GM18519 (cell line): ENCODE measurements around the gene ZNF107.

ENCODE experiments used
- ATAC-seq: cut with Tn5 transposase; IDR thresholded peaks from one replicate; pipeline ENCODE4 v1.9.1; 2021; ENCODE audit warnings: mild to moderate bottlenecking, moderate library complexity; ENCODE audit not compliant: unreplicated experiment, low FRiP score

The ZNF107 gene

DNA sequence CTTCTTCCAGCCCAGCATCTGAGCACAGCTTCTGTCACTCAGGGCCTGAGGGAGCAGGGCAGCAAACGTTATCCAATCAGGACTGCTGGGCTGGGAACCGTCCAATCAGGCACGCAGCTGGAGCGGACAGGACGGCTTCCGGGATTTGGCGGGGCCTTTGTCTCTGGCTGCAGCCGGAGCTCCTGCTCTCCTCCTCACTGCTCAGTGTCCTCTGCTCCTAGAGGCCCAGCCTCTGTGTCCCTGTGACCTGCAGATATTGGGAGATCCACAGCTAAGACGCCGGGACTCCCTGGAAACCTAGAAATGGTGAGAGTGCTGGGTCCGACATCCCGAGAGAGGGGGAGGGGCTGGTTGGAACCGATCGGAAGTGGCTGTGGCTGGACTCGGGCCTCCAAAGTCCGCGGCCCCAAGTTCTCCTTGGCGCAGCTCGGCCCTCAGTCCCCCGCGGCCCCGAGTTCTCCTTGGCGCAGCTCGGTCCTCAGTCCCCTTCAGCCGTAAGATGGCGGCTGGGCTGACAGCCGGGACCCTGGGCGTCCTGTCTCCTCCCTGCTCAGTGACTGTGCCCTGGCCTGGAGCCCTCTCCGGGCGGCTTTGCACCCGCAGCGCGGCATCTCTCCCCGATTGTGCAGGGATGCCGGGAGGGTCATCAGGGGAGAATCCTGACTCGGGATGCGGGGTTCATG is at the start of gene ZNF107:
TSS of gene ZNF107 (plus strand) at position 154 of the 683 bp plus-strand sequence. CDS start at position 304, 150 bp downstream.
- peak; percentile 96 for ATAC-seq

DNA sequence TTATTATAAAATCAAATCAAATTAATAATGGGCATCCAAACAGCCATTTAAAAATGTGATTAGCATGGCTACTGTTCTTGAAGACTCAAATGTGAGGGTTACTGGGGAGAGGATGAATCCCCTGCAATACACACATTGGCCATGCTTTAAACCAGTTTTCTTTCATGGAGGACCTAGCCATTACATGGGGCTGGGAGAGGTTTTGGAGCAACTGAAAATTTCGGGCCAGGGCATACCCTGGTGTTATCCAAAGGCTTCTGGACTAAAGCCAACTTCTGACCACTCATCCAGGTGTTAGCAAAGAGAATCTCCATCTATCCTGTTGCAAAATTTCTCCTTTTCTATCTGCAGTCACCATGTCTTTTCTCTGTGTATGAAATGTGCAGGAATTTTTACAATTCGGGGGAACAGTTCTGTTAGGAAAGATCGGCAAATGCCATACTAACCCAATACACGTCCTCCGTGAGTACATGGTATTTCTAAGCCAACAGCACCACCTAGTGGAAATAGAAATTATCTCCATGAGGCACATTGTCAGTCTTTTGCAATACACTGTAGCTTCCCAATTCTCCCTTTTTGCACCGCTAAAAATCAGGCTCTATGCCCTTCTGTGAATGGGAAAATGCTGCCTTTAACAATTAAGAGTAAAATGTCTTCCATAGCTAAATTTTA is 47.0 kb upstream of the ZNF107 start:
- ATAC-seq = no peak

DNA sequence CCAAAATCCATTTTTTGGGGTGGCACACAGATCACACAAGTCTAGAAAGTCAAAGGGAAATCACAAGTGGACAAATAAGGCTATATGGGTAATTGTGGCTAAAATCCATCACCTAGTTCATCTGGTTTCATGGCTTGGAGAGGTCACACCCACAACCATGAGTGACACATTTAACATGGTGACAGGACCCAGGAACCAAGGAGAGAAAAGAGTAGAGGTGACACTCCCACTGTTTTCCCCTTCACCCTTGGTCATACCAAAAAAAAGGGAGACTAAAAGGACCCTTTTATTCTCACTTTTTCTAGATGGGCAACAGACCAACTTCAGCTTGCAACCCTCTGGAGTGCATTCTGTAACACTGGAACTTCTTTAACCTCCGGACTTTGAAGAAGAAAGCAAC is 46.2 kb upstream of the ZNF107 start:
- no peak for ATAC-seq

DNA sequence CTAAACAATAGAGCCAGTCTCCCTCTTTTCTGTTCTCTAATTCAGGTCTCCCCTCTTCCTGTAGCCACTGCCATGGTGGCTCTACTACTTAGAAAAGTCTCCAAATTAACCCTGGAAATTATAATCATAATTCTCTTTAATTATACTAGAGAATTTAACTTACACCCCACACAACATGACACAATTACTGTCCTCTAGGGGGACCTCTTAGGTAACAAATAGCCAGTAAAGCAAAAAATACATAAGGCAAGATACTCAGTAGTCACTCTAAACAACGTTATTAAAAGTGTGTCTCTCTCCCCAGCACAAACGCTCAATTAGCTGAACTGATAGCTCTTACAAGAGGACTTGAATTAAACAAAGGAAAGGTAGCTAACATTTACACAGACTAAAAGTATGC is 44.3 kb upstream of the ZNF107 start:
- no peak for ATAC-seq

DNA sequence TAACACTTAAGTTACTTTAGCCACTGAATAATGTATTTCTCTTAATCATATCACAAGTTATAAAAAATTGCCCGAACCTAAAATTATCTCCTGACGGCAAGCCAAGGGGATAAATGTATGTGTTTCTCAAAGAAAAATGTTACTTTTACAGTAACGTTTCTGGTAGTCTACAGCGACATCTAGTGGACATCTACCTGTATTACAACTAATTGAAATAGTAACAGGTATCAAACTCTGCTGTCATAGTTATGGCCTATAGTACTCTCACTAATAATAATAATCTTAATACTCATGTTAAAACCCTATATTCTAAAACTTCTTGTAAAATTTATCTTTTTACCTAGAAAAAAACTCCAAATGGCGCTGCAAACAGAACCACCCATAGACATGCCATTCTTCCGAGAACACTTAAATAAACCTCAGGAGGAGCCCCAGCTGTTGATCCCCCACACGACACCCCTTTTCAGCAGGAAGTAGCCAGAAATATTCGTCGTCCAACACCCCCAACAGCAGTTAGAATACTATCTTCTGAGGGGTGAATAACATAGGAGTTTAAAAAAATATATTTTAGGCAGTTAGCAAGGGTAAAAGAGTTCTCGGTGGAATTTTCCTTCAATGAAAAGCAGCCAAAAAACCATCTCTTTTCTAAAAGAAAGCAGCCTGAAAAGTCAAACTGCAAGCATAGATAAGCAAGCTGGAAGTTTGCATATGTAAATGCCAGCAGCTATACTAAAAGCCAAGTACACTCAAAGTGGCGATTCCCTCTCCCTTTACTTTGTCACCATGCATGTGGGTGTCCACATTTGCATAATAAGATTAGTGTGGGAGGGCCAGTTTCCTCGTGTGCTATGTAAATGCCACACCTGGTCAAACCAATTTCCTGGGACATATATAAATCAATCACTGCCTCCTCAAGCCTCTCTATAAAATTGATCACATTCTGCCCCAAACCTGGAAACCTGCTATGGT is 40.5 kb upstream of the ZNF107 start:
- no peak for ATAC-seq

DNA sequence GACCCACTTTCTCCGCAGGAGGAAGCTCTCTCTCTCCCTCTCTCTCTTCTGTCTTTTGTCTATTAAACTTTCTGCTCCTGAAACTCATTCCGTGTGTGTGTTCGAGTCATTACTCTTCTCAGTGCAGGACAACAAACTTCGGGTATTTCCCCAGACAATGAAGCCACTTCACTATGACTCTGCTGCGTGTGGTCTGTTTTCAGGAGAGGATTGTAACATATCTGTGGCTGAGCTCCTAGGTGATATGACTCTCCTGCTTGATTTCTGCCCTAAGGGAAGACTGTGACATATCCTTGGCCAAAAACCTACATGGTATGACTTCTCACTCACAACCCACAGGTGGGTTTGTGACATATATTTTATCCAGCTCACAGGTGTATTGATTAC is 39.9 kb upstream of the ZNF107 start:
- no peak for ATAC-seq

DNA sequence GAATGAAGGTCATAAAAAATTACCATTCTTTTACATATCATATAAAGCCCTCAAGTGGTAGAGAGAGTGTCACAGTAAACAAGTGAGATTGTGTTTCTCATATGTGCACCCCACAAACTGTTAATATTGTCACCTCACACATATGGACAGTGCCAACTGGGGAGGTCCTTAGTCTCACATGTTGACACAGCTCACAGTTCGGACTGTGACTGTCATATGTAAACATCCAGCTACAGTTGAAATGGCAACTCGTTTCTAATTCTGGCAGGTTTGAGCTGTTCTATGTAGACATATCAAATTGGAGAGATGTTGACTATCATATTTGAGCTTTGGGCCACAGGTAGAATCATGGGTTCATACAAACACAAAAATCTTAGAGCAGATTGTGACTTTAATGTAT is 39.4 kb upstream of the ZNF107 start:
- ATAC-seq = no peak

DNA sequence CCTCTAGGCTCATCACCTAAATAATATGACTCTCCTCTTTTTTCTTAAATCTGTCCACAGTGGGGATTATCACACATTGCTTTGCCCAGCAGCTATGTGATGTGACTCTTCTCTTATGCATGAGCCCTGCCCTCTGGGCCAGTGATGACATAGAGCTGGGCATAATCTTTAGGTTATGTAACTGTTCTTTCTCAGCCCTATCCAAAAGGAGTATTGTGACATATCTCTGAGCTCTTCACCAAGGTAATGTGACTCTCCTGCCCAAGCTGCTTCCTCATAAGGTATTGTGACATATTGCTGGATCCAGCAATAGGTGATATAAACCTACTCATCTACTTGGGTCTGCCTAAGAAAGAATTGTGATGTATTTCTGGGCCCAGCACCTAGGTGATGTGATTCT is 37.7 kb upstream of the ZNF107 start:
- ATAC-seq = no peak

DNA sequence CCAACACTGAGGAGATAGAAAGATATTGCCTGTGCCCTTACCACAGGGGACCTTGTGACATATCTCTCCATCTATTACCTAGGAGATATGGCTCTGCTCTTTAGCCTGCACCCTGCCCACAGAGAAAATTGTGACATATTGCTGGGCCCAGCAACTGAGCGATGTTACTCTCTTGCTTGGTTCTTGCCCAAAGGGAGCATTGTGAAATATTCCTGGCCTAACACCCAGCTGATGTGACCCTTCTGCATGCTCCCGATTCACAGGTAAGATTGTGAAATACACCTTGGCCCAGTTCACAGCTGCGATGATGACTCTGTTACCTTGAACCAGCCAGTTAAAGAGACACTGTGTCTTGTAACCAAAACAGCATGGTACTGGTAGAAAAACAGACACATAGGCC is 37.2 kb upstream of the ZNF107 start:
- no peak for ATAC-seq

DNA sequence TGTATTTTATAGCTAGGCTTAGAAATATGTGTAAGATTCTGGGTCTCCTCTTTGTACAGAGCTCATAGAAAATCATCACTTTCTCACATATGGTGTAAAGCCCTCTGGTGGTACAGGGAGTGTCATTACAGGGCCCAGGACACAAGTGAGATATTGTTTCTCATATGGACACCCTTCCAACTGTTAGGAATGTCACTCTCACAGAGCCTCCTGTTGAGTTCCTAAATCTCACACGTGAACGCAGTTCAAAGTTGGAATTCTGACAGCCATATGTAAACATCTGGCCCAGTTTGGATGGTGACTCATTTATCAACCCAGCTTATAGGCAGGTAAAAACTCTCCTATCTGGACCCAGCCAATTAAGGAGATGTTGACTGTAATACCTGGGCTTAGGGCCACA is 35.4 kb upstream of the ZNF107 start:
- ATAC-seq = no peak

DNA sequence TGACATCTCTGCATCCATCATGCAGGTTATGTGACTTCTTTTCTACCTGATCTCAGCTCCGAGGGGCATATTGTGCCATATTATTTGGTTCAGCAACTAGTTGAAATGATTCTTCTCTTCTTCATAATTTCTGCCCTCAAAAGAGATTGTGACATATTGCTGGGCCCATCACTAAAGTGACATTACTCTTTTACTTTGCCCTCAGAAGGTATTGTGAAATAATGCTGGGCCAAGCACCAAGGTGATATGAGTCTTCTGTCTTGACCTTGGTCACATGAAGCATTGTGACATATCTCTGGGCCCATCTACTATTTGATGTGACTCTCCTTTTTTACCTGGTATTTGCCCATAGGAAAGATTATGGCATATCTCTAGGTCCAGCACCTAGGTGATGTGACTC is 33.9 kb upstream of the ZNF107 start:
- no peak for ATAC-seq

DNA sequence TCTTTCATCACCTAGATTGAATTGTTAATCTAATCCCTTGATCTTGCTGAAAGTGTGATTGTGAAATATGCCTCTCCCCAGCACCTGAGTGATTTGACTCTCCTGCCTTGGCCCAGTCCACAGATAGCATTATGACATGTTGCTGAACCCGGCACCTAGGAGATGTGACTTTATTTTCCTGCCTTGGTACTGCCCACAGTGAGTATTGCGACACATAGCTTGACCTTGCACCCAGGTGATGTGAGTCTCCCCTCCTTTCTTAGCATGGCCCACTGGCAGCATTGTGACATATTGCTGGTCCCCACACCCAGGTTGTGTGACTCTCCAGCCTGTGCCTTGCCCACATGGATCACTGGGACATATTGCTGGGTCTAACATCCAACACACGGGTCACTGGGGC is 32.5 kb upstream of the ZNF107 start:
- no peak for ATAC-seq

DNA sequence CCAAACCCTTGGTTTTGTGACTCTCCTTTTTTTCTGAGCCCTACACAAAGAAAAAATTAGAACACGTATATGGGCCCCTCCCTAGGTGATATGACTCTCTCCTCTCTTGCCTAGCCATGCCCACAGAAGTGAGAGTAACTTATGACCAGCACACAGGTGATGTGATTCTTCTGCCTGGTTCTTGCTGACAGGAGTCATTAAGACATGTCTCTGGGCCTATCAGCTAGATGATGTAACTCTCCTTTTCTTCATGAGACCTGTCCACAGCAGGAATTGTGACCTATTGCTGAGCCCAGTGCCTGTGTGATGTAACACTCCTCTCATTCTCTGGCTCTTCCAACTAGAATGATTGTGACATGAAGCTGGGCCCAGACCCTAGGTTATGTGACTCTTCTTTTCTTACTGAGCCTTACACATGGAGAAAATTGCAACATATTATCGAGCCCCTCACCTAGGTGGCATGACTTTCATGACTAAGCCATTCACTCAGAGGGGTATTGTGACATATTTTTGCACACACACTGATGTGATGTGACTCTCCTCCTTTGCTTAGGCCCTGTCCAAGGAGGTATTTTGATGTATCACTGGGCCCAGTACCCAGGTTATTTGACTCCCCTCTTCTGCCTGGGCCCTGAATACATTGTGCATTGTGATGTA is 31.4 kb upstream of the ZNF107 start:
- no peak for ATAC-seq

DNA sequence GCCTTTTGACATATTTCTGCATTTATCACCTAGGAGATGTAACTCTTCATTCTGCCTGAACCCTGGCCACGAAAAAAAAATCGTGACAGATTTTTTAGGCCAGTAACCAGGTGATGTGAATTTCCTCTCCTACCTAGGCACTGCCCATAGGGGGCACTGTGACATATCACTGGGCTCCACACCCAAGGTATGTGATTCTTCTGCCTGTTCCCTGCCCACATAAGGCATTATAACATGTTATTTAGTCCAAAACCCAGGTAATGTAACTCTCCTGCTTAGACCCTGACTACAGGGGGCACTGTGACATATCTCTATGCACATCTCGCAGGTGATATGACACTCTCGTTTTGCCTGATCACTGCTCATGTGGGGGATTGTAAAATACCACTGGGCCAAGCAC is 29.5 kb upstream of the ZNF107 start:
- no peak for ATAC-seq

DNA sequence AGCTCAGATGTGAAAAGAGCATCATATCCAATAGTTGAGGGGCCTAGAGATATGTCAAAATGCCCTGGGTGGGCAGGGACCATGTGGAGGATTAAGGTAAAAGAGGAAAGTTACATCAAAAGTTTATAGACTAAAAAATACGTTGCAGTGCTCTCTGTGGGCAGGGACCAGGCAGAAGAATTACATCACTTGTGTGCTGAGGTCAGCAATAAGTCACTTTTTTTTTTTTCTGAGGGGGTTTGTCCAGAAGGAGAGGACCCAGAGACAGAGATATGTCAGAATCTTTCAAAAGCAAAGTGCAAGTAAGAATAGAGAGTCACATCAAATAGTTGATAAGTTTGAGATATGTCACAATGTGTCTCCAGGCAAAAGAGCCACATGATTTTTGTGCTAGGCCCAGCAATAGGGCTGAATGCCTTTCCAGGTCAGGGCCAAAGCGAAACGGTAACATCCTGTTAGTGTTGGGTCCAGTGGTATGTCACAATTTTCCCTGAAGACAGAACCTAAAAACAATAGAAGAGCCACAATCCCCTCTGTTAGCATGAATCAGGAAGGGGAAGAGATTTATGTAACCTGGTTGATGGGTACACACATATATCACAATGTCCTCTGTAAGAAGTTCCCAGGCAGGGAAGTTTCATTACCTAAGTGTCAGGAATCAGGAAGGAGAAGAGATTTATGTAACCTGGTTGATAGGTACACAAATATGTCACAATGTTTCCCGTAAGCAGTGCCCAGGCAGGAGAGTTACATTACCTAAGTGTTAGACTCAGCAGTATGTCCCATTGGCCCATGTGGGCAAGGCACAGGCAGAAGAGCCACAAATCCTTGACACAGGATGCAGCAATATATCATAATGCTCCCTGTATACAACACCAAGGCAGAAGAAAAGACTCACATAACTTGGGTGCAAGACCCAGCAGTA is 28.1 kb upstream of the ZNF107 start:
- ATAC-seq = no peak

DNA sequence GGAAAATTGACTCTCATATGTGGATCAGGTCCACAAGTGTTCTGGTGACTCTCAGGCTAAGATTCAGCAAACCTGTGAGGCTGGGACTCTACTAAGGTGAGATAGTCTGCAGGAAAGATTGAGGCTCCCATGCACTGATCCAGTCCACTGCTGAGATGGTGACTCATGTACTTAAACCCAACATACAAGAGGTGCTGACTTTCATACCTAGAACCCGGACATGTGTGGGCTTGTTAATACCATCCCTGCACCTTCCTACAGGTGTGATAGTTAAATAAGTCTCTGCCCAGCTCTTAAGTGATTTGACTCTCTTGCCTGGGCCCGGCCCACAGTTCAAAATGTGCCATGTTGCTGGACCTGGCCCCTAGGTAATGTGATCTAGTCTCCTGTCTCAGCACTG is 27.1 kb upstream of the ZNF107 start:
- no peak for ATAC-seq

DNA sequence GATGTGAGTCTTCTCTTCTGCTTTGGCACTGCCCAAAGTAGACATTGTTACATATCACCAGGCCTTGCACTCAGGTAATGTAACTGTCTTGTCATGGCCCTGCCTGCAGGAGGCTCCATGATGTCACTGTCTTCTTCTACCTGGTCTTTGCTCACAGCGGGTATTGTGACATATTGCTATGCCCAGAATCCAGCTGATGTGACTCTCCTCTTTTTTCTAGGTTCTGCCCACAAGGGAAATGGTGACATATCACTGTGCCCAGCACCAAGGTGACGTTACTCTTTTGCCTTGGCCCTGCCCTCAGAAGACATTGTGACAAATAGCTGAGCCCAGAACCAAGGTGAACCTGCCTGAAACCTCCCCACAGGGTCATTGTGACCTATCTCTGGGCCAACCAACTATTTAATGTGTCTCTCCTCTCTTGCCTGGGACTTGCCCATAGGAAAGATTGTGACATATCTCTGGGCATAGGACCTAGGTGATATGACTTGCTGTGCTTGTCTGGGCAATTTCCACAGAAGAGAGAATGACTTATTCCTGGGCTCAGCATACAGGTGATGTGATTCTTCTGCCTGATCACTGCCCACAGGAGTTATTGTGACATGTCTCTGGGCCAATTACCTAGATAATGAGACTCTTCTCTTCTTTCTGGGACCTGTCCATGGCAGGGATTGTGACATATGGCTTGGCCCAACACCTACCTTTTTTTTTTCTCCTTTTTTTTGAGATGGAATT is 26.5 kb upstream of the ZNF107 start:
- ATAC-seq = no peak

DNA sequence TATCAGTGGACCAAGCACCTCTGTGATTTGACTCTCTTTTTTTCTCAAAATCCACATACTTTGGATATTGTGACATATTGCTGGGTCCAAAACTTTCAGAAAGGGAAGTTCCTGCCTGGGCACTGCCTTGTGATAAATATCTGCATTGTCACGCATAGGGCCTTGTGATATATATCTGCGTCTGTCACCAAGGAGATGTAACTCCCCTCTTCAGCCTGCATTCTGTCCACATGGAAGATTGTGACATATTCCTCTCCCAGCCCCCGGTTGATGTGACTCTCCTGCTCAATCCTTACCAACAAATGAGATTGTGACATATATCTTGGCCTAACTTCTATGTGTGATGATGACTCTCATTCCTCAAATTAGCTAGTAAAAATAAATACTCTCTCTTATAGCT is 25.4 kb upstream of the ZNF107 start:
- no peak for ATAC-seq

DNA sequence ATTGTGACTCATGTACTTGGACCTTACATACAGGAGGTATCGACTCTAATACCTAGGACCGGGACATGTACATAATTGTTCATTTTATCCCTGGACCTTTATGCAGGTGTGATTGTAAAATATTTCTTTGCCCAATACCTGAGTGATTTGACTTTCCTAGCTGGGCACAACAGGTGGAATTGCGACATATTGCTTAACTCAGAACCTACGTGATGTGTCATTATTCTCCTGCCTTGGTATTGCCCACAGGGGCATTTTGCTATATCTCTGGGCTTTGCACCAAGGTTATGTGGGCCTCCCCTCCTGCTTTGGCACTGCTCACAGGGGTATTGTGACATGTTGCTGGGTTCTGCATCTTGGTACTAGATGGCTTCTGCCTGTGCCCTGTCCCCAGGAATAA is 23.9 kb upstream of the ZNF107 start:
- no peak for ATAC-seq
